GM12865 (cell line): Measurements from ENCODE around the gene CD47.
A peak's percentile ranks its signal among the peaks of the same experiment; 100 is the strongest.

Experiments used
- DNase-seq: peaks from one replicate; pipeline ENCODE4 v3.0.0; 2010; ENCODE audit warnings: low read depth
- H3K4me3 ChIP-seq: 2 replicates; pipeline ENCODE4 v1.5.1; 2011; ENCODE audit warnings: mild to moderate bottlenecking, low read depth, low read length, control low read depth
- TF ChIP-seq, protein P1 (sequence below): IDR thresholded peaks from 2 replicates; pipeline ENCODE4 v1.5.1; 2011; ENCODE audit warnings: low read length, control low read depth, low read depth, inconsistent platforms; ENCODE audit not compliant: insufficient read depth; ENCODE audit errors: missing control alignments

CD47 gene

DNA sequence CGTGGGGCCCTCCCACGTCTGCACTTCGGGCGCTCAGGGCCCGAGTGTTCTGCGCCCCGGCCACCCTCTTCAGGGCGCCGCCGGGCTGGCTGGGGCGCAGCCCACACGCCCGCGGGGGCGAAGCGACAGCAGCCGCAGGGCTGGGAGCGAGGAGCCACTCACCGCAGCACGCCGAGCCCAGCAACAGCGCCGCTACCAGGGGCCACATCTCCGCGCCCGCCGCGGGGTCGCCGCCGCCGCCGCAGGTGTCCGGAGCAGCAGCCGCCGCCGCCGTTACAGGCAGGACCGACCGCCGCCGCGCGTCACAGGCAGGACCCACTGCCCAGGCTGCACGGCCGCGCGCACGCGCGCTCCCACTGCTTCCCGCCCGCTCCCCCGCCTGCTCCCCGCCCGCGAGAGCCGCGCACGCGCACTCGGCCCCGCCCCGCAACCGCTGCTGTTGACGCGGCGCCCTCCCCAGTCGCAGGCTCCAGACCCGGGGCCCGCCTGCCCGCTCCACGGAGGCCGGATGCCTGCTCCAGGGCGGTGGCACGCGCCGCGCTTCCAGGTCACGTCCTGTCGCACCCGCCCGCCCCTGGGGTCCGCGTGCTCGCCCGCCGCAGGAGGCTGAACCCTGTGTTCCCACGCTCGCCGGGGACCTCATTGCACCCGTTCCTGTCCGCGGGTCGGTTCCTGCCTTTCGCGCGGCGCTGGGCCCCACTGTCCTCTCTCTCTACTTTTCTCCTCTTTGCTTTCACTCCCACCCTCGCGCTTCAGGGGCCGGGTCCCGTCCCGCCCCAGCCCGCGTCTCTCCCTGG is at the start of gene CD47:
CD47 (minus strand) TSS at position 331 of the 797 bp plus-strand sequence; CDS start at position 208, 123 bp downstream.
- peak within 1 kb of the TSS; percentile 96 for H3K4me3 ChIP-seq
- TF ChIP-seq, protein P1, sequence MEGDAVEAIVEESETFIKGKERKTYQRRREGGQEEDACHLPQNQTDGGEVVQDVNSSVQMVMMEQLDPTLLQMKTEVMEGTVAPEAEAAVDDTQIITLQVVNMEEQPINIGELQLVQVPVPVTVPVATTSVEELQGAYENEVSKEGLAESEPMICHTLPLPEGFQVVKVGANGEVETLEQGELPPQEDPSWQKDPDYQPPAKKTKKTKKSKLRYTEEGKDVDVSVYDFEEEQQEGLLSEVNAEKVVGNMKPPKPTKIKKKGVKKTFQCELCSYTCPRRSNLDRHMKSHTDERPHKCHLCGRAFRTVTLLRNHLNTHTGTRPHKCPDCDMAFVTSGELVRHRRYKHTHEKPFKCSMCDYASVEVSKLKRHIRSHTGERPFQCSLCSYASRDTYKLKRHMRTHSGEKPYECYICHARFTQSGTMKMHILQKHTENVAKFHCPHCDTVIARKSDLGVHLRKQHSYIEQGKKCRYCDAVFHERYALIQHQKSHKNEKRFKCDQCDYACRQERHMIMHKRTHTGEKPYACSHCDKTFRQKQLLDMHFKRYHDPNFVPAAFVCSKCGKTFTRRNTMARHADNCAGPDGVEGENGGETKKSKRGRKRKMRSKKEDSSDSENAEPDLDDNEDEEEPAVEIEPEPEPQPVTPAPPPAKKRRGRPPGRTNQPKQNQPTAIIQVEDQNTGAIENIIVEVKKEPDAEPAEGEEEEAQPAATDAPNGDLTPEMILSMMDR = no peak
- peak; percentile 95 for DNase-seq

DNA sequence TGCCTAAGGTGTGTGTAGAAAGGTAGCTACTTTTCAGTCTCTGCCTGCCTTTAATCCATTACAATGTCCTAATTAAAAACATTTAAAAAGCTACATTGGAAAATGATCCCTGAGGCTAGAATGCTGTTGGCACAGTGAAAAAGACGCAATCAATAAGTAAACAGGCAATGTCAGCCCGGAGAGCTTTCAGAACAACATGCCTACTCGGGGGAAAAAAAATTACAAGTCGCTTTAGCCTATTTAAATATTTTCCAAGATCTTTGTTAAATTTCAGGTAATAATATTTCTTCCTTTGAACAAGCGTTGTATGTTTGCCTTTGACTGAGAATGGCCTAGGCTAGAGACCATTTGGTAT is 46.6 kb upstream of the CD47 start:
- TF ChIP-seq, protein P1 = no peak
- DNase-seq = no peak
- H3K4me3 ChIP-seq = no peak overlapping the region

DNA sequence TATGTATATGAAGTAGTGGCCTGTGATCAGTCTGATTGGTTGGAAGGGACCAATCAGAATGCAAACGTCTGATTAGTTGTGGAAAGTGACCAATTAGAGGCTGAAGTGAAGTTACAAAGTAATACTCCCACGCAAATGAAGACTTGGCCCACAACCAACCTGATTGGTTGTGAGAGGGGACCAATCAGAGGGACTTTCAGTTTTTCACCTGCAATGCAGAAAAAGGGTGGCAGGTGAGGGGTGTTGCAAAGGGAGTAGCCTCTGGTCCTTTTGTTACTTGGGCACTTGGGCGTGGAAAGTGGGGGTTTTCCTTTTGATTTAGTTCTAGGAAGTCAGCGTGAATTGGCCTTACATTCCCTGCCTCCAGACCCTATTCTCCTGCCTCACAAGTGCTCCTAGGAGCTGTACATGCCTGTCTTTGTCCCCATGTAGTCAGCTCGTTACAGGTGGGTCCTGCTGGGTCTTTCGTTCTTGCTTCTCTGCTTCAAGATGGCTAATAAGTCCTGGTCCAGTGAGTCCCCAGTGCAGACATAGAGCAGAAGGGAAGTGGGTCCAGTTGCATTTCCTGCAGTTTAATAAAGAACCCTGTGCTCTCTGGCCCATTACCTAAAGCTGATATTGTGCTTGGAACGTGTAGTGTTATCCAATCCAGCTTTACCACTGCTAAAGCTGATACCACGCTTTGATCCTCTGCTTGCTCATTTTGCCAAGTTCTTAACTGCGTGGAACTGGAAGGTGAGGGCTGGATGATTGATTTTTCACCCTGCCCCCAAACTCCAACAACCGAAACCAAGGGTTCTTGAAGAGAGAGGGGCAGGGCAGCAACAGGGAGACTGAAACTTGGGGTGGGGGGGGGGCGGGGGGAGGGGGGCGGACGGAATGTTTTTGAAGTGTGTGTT is 46.0 kb upstream of the CD47 start:
- TF ChIP-seq, protein P1 = no peak
- no peak for DNase-seq
- H3K4me3 ChIP-seq = no peak overlapping the region

DNA sequence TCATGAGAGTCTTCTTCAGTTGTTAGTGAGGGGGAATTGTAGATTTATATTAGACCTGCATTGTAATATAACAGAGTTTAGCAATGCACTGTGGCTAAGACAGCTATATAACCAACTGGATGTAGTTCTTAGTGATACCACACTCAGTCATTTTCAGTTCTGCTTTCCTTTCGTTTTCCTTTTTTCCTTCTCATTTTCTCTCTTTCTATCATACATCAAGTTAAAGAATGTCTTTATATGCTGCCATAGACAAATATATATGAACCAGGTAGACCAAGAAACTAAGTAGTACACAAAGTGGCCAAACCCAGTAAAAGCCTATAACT is 43.7 kb upstream of the CD47 start:
- DNase-seq = no peak
- H3K4me3 ChIP-seq = no peak overlapping the region
- TF ChIP-seq, protein P1 = no peak

DNA sequence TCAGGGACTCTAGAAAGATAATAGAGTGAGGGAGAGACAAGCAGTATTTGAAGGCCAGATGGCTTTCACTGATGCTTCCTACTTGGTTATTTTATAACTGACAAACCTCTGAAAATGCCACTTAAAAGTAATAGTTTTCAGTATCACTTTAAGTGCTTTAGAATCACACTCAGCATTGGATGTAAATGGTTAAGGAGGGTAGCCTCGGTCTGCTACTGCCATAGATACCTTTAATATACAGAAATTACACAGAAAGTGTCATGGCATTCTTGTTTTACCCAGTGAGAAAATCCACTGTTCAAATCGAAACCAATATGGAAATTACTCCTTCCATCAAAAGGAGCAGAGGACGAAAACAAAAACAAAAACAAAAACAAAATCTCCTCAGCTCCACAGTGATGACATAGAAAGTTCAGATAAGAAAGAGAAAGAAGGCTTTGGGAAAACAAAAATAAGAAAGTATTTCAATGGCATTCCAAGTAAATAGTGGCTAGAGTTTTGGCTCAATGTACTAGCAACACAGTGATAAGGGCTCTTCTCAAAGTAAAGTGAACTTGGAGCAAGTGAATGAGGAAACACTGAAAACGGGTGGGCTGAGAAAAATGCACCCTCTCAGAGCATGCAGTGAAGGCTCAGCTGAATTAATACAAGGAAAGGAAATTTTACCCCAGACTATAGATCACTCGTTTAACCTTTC is 43.2 kb upstream of the CD47 start:
- H3K4me3 ChIP-seq = peak overlapping the region; percentile 11; the same call in 1 of the 2 replicates
- TF ChIP-seq, protein P1 = no peak
- DNase-seq = peak; percentile 56

DNA sequence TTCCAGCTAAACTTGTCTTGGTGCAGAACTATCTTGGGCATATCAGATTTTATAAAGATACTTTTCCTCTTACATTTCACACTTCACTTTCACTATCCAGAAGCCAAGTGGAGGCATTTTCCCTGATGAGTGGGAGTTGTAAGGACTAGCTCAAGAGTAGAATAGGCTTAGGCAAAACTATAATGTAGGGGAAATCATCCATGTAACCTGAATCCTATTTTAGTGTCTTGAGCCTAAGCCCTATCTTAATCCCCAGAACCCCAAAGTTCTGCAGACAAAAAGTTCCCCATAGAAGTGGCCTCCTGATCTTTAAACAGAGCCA is 42.2 kb upstream of the CD47 start:
- TF ChIP-seq, protein P1 = no peak
- no peak overlapping the region for H3K4me3 ChIP-seq
- DNase-seq = no peak
